Liver (tissue), 9 donors: ENCODE data around the gene MFNG. TPM values are rescaled to one million over a fixed set of nuclear protein-coding genes. Genes with fewer than 3 reads are reported as not detected.

Experiments
- DNase-seq: peaks from one replicate; pipeline ENCODE4 v3.0.0-alpha.2; 2017; ENCODE audit warnings: low spot score
- H3K27ac ChIP-seq, 2 donors: one replicate each; pipeline ENCODE4 v1.7.0; 2013; ENCODE audit warnings: inconsistent platforms in 2 of 2, low read length in 2 of 2, control low read depth in 1 of 2, low read depth in 1 of 2, mild to moderate bottlenecking in 1 of 2
- H3K27me3 ChIP-seq, 4 donors: one replicate each; pipeline versions ENCODE4 v1.6.1 to v1.7.0; 2013; ENCODE audit warnings: low read length in 3 of 4, inconsistent platforms in 1 of 4, mild to moderate bottlenecking in 1 of 4, moderate library complexity in 1 of 4; ENCODE audit not compliant: control insufficient read depth in 4 of 4, insufficient read depth in 4 of 4
- H3K36me3 ChIP-seq, 4 donors: one replicate each; pipeline versions ENCODE4 v1.6.1 to v1.7.0; 2013; ENCODE audit warnings: low read length in 3 of 4, mild to moderate bottlenecking in 3 of 4, low read depth in 1 of 4, moderate library complexity in 1 of 4; ENCODE audit not compliant: control insufficient read depth in 4 of 4, insufficient read depth in 3 of 4
- H3K4me1 ChIP-seq, 4 donors: one replicate each; pipeline versions ENCODE4 v1.6.1 to v1.7.0; 2013; ENCODE audit warnings: low read length in 3 of 4, mild to moderate bottlenecking in 3 of 4, moderate library complexity in 1 of 4; ENCODE audit not compliant: control insufficient read depth in 4 of 4, insufficient read depth in 4 of 4
- H3K4me3 ChIP-seq, 3 donors: one replicate each; pipeline versions ENCODE4 v1.6.1 to v1.7.0; 2013; ENCODE audit warnings: low read length in 3 of 3, control low read depth in 1 of 3, low read depth in 1 of 3, mild to moderate bottlenecking in 1 of 3
- H3K9ac ChIP-seq, 2 donors: one replicate each; pipeline ENCODE4 v1.7.0; 2013; ENCODE audit warnings: low read length in 2 of 2, mild to moderate bottlenecking in 2 of 2, moderate library complexity in 2 of 2, control low read depth in 1 of 2, low read depth in 1 of 2
- H3K9me3 ChIP-seq, 4 donors: one replicate each; pipeline versions ENCODE4 v1.6.1 to v1.7.0; 2013; ENCODE audit warnings: low read length in 3 of 4; ENCODE audit not compliant: control insufficient read depth in 4 of 4
- EGR1 ChIP-seq, 2 donors: IDR thresholded peaks; 2 replicates each; pipeline ENCODE4 v1.6.1; 2016 to 2018; ENCODE audit warnings: antibody characterized with exemption in 2 of 2, low read depth in 2 of 2
- GABPA ChIP-seq, 2 donors: IDR thresholded peaks in 1 of 2; conservative IDR thresholded peaks in 1 of 2; 2 replicates each; pipeline ENCODE4 v1.6.1; 2016; ENCODE audit warnings: antibody characterized with exemption in 2 of 2, mild to moderate bottlenecking in 1 of 2, moderate library complexity in 1 of 2
- HNF4A ChIP-seq, 2 donors: conservative IDR thresholded peaks; 2 replicates each; pipeline ENCODE4 v1.6.1; 2016; ENCODE audit warnings: antibody characterized with exemption in 2 of 2, mild to moderate bottlenecking in 2 of 2
- JUND ChIP-seq, 2 donors: IDR thresholded peaks; 2 replicates each; pipeline ENCODE4 v1.6.1; 2016; ENCODE audit warnings: antibody characterized with exemption in 2 of 2
- NR2F2 ChIP-seq: IDR thresholded peaks from 2 replicates; pipeline ENCODE4 v1.6.1; 2016; ENCODE audit warnings: antibody characterized with exemption
- RXRA ChIP-seq, 2 donors: IDR thresholded peaks; 2 replicates each; pipeline ENCODE4 v1.6.1; 2017 to 2018; ENCODE audit warnings: antibody characterized with exemption in 2 of 2, mild to moderate bottlenecking in 1 of 2
- SP1 ChIP-seq: IDR thresholded peaks from 2 replicates; pipeline ENCODE4 v1.6.1; 2018; ENCODE audit warnings: antibody characterized with exemption, mild to moderate bottlenecking
- TAF1 ChIP-seq: conservative IDR thresholded peaks from 2 replicates; pipeline ENCODE4 v1.6.1; 2016; ENCODE audit warnings: antibody characterized with exemption, mild to moderate bottlenecking
- YY1 ChIP-seq: IDR thresholded peaks from 2 replicates; pipeline ENCODE4 v1.6.1; 2016; ENCODE audit warnings: antibody characterized with exemption, mild to moderate bottlenecking
- WGBS: extraction: QIAGEN DNeasy Blood & Tissue Kit; methylation state at CpG from one replicate; pipeline ENCODE4 v1.1.7; 2013; 5-methylcytosine and 5-hydroxymethylcytosine counted together
- polyA plus RNA-seq, 2 donors: library from polyadenylated mRNA; stranded (reverse) in 1 of 2; unstranded in 1 of 2; fragments of 200-250 nt in 1 of 2; fragments of >200 nt in 1 of 2; fragmentation: Nextera tagmentation in 1 of 2; extraction: Ambion mirVana in 1 of 2; gene quantifications; one replicate each; pipeline versions ENCODE4 v1.2.1 to v1.2.3, GENCODE V29; 2013 to 2015
- total RNA-seq, 2 donors: library from RNA; depleted of rRNA; stranded (reverse); fragments of >200 nt; gene quantifications; one replicate each; pipeline ENCODE4 v1.2.3, GENCODE V29; 2014
- TF ChIP-seq, protein P1 (sequence below): fragments of 150-350 bp; IDR thresholded peaks from 2 replicates; pipeline ENCODE4 v1.5.1; 2017; ENCODE audit warnings: improper control_type of control experiment, low read depth, low read length; ENCODE audit not compliant: missing input control
- TF ChIP-seq, protein P2 (sequence below): IDR thresholded peaks from 2 replicates; pipeline ENCODE4 v1.6.1; 2016; ENCODE audit warnings: antibody characterized with exemption
- TF ChIP-seq, protein P3 (sequence below): IDR thresholded peaks from 2 replicates; pipeline ENCODE4 v1.6.1; 2016; ENCODE audit warnings: antibody characterized with exemption, mild to moderate bottlenecking
- donor health status: healthy.
- donor health status: healthy.
- donor health status: healthy.
- donor health status: healthy.
- donor health status: healthy.

Gene MFNG
- total and polyA plus RNA-seq, 4 donors: 5.0 to 10.7 (median 7.4) TPM

DNA sequence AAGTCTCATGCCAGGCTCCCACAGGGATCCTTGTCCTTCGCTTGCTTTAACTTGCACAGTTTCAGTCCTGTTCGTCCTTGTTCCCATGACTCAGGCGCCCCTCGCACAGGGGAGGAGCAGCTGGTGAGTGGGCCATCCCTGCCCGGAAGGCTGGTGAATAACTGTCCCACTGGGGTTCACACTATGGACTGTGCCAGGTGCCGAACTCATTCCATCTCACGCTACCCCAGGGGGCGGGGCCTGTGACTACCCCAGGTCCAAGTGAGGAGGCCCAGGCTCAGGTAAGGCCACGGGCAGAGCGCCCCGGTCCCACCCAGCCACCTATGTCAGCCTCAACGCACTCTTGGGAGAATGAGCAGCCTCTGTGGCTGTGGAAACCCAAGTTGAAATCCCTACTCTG, 40.2 kb upstream of the MFNG start:
- no peaks in the 10 kb centered on the region for H3K9me3 ChIP-seq
- H3K27ac ChIP-seq: no peak overlapping the region
- no peaks in the 10 kb centered on the region for H3K36me3 ChIP-seq
- TF ChIP-seq HNF4A (conservative IDR thresholded peaks at IDR 0.05) (no peak), SP1 (no peak), YY1 (no peak), JUND (IDR thresholded peaks at IDR 0.05) (no peak), RXRA (IDR thresholded peaks at IDR 0.05) (no peak), GABPA (IDR thresholded peaks at IDR 0.05 in 1 of 2, conservative IDR thresholded peaks at IDR 0.05 in 1 of 2) (no peak), TAF1 (no peak), EGR1 (IDR thresholded peaks at IDR 0.05; ENCODE audit: low read depth in 2 of 2) (no peak), NR2F2 (no peak)
- TF ChIP-seq, protein P1, sequence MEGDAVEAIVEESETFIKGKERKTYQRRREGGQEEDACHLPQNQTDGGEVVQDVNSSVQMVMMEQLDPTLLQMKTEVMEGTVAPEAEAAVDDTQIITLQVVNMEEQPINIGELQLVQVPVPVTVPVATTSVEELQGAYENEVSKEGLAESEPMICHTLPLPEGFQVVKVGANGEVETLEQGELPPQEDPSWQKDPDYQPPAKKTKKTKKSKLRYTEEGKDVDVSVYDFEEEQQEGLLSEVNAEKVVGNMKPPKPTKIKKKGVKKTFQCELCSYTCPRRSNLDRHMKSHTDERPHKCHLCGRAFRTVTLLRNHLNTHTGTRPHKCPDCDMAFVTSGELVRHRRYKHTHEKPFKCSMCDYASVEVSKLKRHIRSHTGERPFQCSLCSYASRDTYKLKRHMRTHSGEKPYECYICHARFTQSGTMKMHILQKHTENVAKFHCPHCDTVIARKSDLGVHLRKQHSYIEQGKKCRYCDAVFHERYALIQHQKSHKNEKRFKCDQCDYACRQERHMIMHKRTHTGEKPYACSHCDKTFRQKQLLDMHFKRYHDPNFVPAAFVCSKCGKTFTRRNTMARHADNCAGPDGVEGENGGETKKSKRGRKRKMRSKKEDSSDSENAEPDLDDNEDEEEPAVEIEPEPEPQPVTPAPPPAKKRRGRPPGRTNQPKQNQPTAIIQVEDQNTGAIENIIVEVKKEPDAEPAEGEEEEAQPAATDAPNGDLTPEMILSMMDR: no peak
- TF ChIP-seq, protein P2, sequence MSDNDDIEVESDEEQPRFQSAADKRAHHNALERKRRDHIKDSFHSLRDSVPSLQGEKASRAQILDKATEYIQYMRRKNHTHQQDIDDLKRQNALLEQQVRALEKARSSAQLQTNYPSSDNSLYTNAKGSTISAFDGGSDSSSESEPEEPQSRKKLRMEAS: no peak
- TF ChIP-seq, protein P3, sequence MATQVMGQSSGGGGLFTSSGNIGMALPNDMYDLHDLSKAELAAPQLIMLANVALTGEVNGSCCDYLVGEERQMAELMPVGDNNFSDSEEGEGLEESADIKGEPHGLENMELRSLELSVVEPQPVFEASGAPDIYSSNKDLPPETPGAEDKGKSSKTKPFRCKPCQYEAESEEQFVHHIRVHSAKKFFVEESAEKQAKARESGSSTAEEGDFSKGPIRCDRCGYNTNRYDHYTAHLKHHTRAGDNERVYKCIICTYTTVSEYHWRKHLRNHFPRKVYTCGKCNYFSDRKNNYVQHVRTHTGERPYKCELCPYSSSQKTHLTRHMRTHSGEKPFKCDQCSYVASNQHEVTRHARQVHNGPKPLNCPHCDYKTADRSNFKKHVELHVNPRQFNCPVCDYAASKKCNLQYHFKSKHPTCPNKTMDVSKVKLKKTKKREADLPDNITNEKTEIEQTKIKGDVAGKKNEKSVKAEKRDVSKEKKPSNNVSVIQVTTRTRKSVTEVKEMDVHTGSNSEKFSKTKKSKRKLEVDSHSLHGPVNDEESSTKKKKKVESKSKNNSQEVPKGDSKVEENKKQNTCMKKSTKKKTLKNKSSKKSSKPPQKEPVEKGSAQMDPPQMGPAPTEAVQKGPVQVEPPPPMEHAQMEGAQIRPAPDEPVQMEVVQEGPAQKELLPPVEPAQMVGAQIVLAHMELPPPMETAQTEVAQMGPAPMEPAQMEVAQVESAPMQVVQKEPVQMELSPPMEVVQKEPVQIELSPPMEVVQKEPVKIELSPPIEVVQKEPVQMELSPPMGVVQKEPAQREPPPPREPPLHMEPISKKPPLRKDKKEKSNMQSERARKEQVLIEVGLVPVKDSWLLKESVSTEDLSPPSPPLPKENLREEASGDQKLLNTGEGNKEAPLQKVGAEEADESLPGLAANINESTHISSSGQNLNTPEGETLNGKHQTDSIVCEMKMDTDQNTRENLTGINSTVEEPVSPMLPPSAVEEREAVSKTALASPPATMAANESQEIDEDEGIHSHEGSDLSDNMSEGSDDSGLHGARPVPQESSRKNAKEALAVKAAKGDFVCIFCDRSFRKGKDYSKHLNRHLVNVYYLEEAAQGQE: no peak
- WGBS: 90% methylated on average over 12 of the region's 12 CpGs
- no peak overlapping the region for H3K4me3 ChIP-seq
- H3K9ac ChIP-seq: no peak overlapping the region
- no peaks in the 10 kb centered on the region for H3K4me1 ChIP-seq
- no peaks in the 10 kb centered on the region for H3K27me3 ChIP-seq
- DNase-seq: no peak

DNA sequence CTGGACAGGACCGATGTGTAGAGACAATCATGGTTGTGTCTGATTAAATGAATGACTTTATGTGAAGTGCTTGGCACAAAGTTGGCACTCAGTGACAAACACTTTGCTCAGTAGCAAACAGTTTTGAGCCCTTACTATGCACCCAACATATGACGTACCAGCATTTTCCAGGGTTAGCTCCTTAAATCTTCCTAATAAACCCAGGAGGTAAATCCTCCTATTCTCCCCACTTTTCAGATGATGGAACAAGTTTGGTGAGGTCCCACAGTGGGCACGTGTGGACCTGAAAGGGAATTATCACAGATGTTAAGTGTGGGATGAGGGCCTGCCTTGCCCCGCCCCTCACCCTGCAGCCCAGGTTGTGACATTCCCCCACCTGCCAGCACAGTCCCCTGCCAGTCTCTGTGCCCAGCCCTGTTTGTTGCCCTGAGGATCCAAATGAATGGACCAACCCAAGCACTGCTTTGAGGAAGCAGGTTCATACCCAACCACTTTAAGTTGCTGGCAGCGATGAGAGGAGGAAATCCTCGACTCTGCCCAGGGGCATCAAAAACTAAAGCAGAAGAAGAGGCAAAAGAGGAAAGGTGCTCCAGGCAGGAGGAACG, 39.7 kb upstream of the MFNG start:
- no peak for DNase-seq
- TF ChIP-seq RXRA (IDR thresholded peaks at IDR 0.05): no peak
- TF ChIP-seq GABPA (IDR thresholded peaks at IDR 0.05 in 1 of 2, conservative IDR thresholded peaks at IDR 0.05 in 1 of 2): no peak
- TF ChIP-seq SP1: no peak
- TF ChIP-seq EGR1 (IDR thresholded peaks at IDR 0.05; ENCODE audit: low read depth in 2 of 2): no peak
- TF ChIP-seq NR2F2: no peak

More for the DNA sequence above, 39.7 kb upstream of the MFNG start:
- H3K9me3 ChIP-seq: no peaks in the 10 kb centered on the region
- H3K9ac ChIP-seq: no peak overlapping the region
- no peaks in the 10 kb centered on the region for H3K36me3 ChIP-seq
- no peaks in the 10 kb centered on the region for H3K4me1 ChIP-seq
- H3K4me3 ChIP-seq: no peak overlapping the region
- no peaks in the 10 kb centered on the region for H3K27me3 ChIP-seq
- 81% methylated on average over 7 of the region's 7 CpGs for WGBS
- H3K27ac ChIP-seq: no peak overlapping the region
